Astrocyte (in vitro differentiated cells and primary cell): ENCODE results near the gene ZNRF2. TPM values are rescaled to one million over a fixed set of nuclear protein-coding genes. Genes with fewer than 3 reads are reported as not detected.

Source experiments
- DNase-seq: peaks from one replicate; pipeline ENCODE4 v3.0.0-alpha.2; 2010; ENCODE audit warnings: low read depth
- FAIRE-seq: peaks from 2 replicates; lab custom pipeline; 2011; peaks lifted over from hg19 to GRCh38; lab: Jason Lieb, UNC
- H2AFZ ChIP-seq: 2 replicates; pipeline ENCODE4 v1.6.0; 2012; ENCODE audit warnings: low read depth, low read length, inconsistent platforms
- H3K27ac ChIP-seq: 2 replicates; pipeline ENCODE4 v1.5.1; 2011; ENCODE audit warnings: low read depth, low read length, inconsistent platforms
- H3K27me3 ChIP-seq: 2 replicates; pipeline ENCODE4 v1.6.0; 2011; ENCODE audit warnings: low read length, inconsistent platforms; ENCODE audit not compliant: insufficient read depth
- H3K36me3 ChIP-seq: 2 replicates; pipeline ENCODE4 v1.5.1; 2011; ENCODE audit warnings: low read length, inconsistent platforms; ENCODE audit not compliant: insufficient read depth
- H3K4me1 ChIP-seq: 2 replicates; pipeline ENCODE4 v1.5.1; 2011; ENCODE audit warnings: low read length, inconsistent platforms; ENCODE audit not compliant: insufficient read depth
- H3K4me2 ChIP-seq: 2 replicates; pipeline ENCODE4 v1.6.0; 2012; ENCODE audit warnings: low read length, inconsistent platforms
- H3K4me3 ChIP-seq: 2 replicates; pipeline ENCODE4 v1.5.1; 2011; ENCODE audit warnings: low read depth, mild to moderate bottlenecking, low read length, inconsistent platforms; ENCODE audit not compliant: insufficient read depth
- H3K79me2 ChIP-seq: 2 replicates; pipeline ENCODE4 v1.6.0; 2012; ENCODE audit warnings: mild to moderate bottlenecking, low read length, inconsistent platforms; ENCODE audit not compliant: insufficient read depth
- H3K9ac ChIP-seq: 2 replicates; pipeline ENCODE4 v1.6.0; 2012; ENCODE audit warnings: mild to moderate bottlenecking, low read length, inconsistent platforms
- H3K9me3 ChIP-seq: 2 replicates; pipeline ENCODE4 v1.5.1; 2012; ENCODE audit warnings: low read depth, mild to moderate bottlenecking, low read length, inconsistent platforms; ENCODE audit not compliant: insufficient read depth
- H4K20me1 ChIP-seq: 2 replicates; pipeline ENCODE4 v1.6.0; 2012; ENCODE audit warnings: low read length, inconsistent platforms; ENCODE audit not compliant: insufficient read depth
- H3K27ac Mint-ChIP-seq: one replicate; pipeline ENCODE4 v1.8.0; 2021; ENCODE audit warnings: mild to moderate bottlenecking, mixed read lengths; ENCODE audit not compliant: unreplicated experiment
- H3K27me3 Mint-ChIP-seq: one replicate; pipeline ENCODE4 v1.8.0; 2021; ENCODE audit warnings: low read depth, mixed read lengths; ENCODE audit not compliant: unreplicated experiment
- H3K36me3 Mint-ChIP-seq: one replicate; pipeline ENCODE4 v1.8.0; 2021; ENCODE audit warnings: low read depth, mixed read lengths; ENCODE audit not compliant: unreplicated experiment
- H3K4me1 Mint-ChIP-seq: one replicate; pipeline ENCODE4 v1.8.0; 2021; ENCODE audit warnings: low read depth, mixed read lengths; ENCODE audit not compliant: unreplicated experiment
- H3K4me3 Mint-ChIP-seq: one replicate; pipeline ENCODE4 v1.8.0; 2021; ENCODE audit warnings: mild to moderate bottlenecking, moderate library complexity, mixed read lengths; ENCODE audit not compliant: unreplicated experiment
- H3K9me3 Mint-ChIP-seq: one replicate; pipeline ENCODE4 v1.8.0; 2021; ENCODE audit warnings: mild to moderate bottlenecking, mixed read lengths; ENCODE audit not compliant: unreplicated experiment
- CTCF ChIP-seq: IDR thresholded peaks from 2 replicates; pipeline ENCODE4 v1.5.1; 2011; ENCODE audit warnings: low read depth, mild to moderate bottlenecking, inconsistent platforms, low read length, moderate library complexity; ENCODE audit not compliant: insufficient read depth
- EZH2 ChIP-seq: IDR thresholded peaks from 2 replicates; pipeline ENCODE4 v1.6.1; 2012; ENCODE audit warnings: mild to moderate bottlenecking, low read length, inconsistent platforms; ENCODE audit not compliant: insufficient read depth
- total RNA-seq: library from RNA; stranded (reverse); gene quantifications from 2 replicates; pipeline ENCODE4 v1.2.1, GENCODE V29; 2021

The ZNRF2 gene
- total RNA-seq, 1 donor from 2014 or later, result 9.9 TPM

GRCh38 chr7:30266686-30267085 lies 17.7 kb upstream of the ZNRF2 start:
- DNase-seq (no peak), FAIRE-seq (no peak)
- H3K27me3 ChIP-seq, result peaks cover 14% of the 10 kb centered on the region
- H3K36me3 ChIP-seq, result no peaks in the 10 kb centered on the region
- H3K4me3 Mint-ChIP-seq, result no peak overlapping the region
- peaks cover 21% of the 10 kb centered on the region for H3K27me3 Mint-ChIP-seq
- H3K36me3 Mint-ChIP-seq, result peaks cover 2% of the 10 kb centered on the region
- no peaks in the 10 kb centered on the region for H3K79me2 ChIP-seq
- H2AFZ ChIP-seq, result no peak overlapping the region
- TF ChIP-seq EZH2 (no peak), CTCF (no peak)
- H3K4me2 ChIP-seq, result no peak overlapping the region
- H3K4me1 ChIP-seq, result no peaks in the 10 kb centered on the region
- H3K4me1 Mint-ChIP-seq, result no peaks in the 10 kb centered on the region
- H3K27ac Mint-ChIP-seq, result no peak overlapping the region
- H3K9me3 Mint-ChIP-seq, result peaks cover 1% of the 10 kb centered on the region
- H3K9ac ChIP-seq, result no peak overlapping the region
- H4K20me1 ChIP-seq, result no peaks in the 10 kb centered on the region
- H3K4me3 ChIP-seq, result no peak overlapping the region
- H3K9me3 ChIP-seq, result no peaks in the 10 kb centered on the region
- H3K27ac ChIP-seq, result no peak overlapping the region

GRCh38 chr7:30268586-30268985 lies 15.8 kb upstream of the ZNRF2 start:
- Histone ChIP-seq H3K27me3 (peaks cover 14% of the 10 kb centered on the region), H3K4me1 (no peaks in the 10 kb centered on the region), H2AFZ (no peak overlapping the region), H3K9me3 (no peaks in the 10 kb centered on the region), H3K79me2 (no peaks in the 10 kb centered on the region), H3K36me3 (no peaks in the 10 kb centered on the region), H3K27ac (no peak overlapping the region), H3K4me3 (no peak overlapping the region), H3K4me2 (no peak overlapping the region), H3K9ac (no peak overlapping the region), H4K20me1 (no peaks in the 10 kb centered on the region)
- H3K27ac Mint-ChIP-seq, result no peak overlapping the region
- H3K9me3 Mint-ChIP-seq, result peaks cover 1% of the 10 kb centered on the region
- H3K27me3 Mint-ChIP-seq, result peaks cover 18% of the 10 kb centered on the region
- no peak for TF ChIP-seq CTCF
- no peak for TF ChIP-seq EZH2
- no peak for FAIRE-seq
- no peak overlapping the region for H3K4me3 Mint-ChIP-seq
- H3K4me1 Mint-ChIP-seq, result no peaks in the 10 kb centered on the region
- H3K36me3 Mint-ChIP-seq, result peaks cover 2% of the 10 kb centered on the region
- no peak for DNase-seq

GRCh38 chr7:30269490-30269889 lies 14.9 kb upstream of the ZNRF2 start:
- H3K4me2 ChIP-seq, result no peak overlapping the region

More at GRCh38 chr7:30269490-30269889, 14.9 kb upstream of the ZNRF2 start:
- Histone ChIP-seq H3K4me3 (no peak overlapping the region), H3K9me3 (no peaks in the 10 kb centered on the region), H3K36me3 (no peaks in the 10 kb centered on the region), H3K9ac (no peak overlapping the region), H2AFZ (no peak overlapping the region), H4K20me1 (no peaks in the 10 kb centered on the region), H3K27me3 (peaks cover 14% of the 10 kb centered on the region), H3K4me1 (no peaks in the 10 kb centered on the region), H3K79me2 (no peaks in the 10 kb centered on the region), H3K27ac (no peak overlapping the region)
- Mint-ChIP-seq H3K27me3 (peaks cover 18% of the 10 kb centered on the region), H3K27ac (no peak overlapping the region), H3K36me3 (peaks cover 2% of the 10 kb centered on the region), H3K4me3 (no peak overlapping the region), H3K9me3 (peaks cover 1% of the 10 kb centered on the region), H3K4me1 (no peaks in the 10 kb centered on the region)
- DNase-seq, result no peak
- no peak for FAIRE-seq
- TF ChIP-seq CTCF (no peak), EZH2 (no peak)
